Kidney tubule cell (primary cell): Measurements from ENCODE around the gene XCL1.

Source experiments
- DNase-seq: peaks from one replicate; pipeline ENCODE4 v3.0.0-alpha.2; 2018; ENCODE audit warnings: low spot score

The XCL1 gene

DNA sequence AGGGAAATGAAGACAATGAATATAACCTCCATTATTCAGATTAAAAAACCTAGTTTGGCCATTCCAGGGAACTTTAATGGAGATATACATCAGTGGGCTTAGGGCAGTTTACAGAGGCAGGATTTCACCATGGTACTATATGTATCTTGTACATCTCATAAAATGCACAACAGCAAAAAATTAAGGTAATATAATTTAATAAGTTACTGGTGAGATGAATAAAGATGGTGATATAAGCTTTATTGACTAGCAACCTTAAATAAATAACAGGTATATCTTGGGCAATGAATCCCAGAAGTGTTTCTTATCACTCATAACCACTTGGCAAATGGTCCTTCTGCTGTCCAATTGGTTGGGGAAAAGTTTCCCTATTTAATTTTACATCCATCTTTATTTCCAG, 29.0 kb downstream of the XCL1 start:
- no peak for DNase-seq

DNA sequence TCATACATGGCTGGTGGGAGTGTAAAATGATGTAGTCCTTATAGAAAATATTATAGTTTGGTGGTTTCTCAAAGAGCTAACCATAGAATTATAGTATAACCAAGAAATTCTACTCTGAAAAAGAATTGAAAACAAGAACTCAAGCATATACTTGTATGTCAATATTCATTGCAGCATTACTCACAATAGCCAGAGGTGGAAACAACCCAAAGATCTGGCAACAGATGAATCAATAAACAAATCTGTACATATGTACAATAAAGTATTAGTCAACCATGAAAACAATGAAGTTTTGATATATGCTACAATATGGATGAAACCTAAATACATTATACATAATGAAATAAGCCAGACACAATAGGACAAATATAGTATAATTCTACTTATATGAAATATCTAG, 29.7 kb downstream of the XCL1 start:
- no peak for DNase-seq

DNA sequence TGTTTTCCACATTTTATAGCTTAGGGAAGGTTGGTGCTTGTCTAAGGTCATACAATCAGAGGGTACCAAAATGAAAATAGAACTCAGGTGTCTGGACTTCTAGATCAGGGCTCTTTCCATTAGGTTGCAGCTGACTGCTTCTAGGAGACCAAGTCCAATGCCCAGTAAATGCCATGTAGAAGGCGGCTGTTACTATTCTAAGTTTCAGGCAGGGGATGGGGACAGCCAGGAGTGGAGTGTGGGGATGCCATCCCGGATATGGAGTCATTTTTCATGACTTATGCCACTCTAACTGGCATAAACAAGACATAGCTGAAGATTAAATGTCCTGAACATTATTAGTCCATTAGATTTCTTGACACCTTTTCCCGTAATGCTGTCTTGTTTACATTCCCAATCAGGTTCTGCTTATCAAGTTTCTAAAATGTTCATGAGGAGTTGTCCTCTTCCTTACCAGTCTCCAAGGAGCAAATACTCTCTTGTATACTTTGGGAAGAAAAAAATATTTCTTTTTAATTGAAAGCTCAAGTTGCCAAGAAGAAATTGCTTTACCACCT, 31.5 kb downstream of the XCL1 start:
- DNase-seq = no peak

DNA sequence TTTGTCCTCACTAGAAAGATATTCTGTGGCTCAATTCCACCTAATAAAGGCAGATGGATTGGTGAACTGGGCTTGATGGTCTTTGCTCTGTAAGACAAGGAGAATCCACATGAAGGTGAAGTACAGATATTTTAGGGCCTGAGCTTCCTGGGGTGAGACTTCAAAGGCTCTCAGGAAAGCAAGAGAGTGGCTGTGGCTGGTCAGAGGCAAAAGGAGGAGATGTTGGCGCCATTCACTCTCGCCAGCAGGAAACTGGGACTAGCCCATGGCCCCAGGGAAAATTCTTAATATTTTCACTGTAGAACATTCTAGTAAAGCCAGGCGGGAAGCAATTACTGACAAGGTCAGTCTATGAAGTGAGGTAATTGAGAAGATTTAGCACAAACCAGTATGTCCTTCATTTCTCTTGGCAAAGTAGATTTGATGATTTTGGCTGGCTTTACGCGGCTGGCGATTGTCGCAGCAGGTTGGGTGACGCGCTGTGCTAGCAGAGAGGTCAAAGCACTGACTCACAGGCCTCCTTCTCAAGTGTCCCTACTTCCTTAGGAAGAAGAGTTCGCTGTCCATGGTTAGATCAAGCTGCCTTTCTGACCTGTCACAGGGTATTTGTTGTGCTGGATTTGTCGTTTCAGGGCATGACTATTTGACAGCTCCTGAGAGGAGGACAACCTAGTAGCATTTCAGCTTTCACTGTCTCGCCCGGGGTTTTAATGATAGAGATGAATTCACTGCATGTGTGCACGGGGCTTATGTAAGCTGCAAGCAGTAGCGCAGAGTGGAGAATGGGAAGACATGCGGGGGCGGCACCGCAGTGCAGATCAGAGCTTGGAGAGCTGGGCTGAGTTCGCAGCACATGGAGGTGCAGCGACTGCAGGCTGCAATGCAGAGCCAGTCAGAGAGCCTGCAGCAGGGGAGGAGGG, 32.7 kb downstream of the XCL1 start:
- peak; percentile 80 for DNase-seq

DNA sequence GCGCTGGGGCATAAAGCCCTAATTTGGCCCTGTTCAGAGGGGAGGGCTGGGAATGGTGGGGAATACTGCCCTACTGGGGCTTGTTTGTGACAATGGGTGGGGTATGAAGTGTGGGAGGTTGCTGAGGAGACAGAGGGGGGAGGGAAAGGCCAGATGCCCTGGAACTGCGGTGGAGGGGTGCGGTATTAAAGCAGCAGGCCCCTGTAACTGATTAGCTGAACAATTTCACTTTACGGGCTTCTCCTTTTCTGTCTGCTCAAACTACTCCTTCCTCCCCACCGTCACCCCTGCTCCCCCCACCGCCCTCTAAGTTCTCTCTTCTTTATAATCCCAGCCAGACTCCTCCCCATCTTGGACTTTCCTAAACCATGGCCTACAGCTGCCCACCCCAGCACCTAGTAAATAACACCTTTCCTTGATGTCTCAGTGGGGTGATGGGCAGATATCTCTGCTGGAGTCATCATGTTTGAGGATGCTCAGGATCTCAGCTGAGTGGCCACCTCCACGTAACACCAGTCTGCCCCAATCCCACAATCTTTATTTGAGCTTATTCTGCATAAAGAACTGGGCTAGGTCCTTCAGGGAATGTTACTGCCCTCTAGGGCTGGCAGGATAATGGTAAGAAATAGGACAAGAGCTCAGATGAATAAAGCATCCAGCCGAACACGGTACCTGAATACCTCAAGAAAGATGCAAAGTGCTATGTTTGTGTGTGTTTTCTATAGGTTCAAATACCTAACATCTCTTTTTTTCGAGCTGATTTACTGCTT, 33.5 kb downstream of the XCL1 start:
- DNase-seq = no peak

DNA sequence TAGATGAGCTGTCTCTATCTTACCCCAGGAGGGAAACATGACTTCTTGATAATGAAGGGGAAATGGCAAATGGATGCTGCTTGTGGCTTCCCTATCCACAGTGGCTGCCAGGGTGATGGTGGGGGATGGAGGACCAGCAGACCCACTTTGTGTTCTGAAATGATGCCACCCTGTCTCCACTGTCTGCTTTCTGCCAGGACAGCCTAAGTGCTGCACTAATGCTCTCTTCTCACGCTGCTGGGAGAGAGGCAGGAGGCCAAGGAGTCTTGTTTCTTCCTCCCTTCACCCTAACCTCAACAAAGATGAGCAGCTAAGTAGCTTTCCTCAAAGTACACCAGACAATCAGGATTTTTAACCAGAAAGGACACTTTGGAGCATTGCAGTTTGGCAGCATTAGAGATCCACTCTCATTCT, 36.6 kb downstream of the XCL1 start:
- DNase-seq = no peak

DNA sequence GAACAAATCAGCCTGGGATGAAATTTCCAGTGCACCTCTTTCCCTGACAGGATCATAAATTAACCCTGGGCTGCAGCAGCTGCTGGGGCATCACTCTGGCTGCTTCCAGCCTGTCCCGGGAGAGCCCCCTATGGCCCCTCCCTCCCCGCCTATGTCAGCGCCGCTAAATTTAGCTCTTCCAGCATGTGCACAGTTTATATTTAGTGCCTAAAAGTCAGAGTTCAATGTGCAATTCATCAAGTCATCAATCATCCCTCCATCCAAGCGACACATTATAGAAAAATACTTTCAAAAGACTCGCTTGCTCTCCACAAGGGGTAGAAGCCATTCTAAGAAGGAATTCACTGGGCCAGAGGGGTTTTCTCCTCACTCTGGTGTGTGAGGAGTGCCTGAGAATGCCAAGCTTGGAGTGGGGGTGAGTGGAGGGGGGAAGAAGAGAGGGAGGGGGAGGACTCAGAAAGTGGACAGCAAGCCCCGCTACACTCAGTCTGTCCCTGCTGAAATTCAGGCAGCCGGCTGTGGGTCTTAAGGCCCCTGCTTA, 37.4 kb downstream of the XCL1 start:
- DNase-seq = no peak

DNA sequence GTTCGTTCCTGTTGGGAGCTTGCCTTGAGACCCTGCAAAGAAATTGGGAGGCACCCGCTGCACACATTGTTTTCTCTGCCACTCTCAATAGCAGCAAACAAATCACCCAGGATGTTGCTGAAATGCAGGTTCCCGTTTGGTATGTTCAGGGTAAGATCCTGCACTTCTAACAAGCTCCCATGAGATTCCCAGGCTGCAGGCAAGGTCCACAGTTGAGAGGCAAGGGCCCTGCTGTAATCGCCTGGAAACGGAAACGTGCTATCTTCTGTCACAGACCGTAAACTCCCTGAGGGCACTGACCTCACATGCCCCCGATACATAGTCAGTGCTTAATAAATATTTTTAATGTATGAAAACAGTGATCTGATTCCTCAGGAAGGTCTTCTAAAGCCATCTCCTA, 37.8 kb downstream of the XCL1 start:
- no peak for DNase-seq

DNA sequence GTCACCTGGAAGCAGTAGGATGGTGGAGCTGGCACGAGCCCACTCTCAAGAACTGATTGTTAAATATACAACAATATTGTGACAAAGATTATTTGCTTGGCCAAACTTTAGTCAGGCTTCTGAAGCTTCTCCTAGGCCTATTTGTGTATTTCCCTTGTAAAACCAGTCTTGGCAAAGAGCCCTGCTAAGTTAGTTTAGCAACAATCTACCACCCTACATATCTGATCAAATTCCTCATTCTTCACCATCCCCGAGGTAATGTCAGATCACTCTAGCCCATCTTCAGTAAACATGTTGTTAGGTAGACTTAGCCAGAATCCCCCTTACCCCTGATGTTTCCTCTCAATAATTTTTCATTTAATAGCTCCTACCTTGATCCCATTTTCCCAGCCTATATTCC, 39.6 kb downstream of the XCL1 start:
- DNase-seq = no peak

DNA sequence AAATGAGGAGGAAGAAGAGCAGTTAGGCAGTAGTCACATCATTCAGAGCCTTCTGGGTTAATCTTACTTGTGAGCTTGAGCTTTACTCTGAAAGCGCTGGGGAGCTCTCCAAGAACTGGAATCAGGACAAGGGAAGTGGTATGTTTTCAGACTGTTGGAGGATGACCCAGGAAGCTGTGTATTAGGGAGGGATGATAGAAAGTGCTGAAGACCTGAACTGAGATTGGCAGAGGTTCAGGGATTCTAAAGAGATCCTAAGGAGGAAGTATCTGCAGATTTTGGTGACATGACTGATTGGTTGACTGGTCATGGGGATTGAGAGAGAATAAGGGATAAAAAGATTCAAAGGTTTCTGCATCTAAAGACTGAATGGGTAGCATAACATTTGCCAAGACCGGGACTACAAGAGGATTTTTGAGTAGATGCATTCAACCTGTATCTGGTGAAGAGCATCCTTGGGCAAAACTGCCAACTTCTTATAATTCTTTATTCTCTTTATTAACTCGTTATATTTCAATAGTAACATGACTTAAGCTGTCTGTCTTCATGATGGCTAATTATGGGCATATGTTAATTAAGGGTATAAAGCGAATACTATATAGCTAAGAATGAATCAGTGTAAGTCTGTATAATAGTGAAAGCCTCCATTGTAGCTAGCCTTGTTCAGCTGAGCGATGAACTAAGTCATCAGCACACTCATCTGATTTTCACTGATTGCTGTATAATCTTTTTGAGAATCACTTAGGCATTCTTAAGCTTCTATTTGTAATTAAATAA, 41.8 kb downstream of the XCL1 start:
- DNase-seq = no peak

DNA sequence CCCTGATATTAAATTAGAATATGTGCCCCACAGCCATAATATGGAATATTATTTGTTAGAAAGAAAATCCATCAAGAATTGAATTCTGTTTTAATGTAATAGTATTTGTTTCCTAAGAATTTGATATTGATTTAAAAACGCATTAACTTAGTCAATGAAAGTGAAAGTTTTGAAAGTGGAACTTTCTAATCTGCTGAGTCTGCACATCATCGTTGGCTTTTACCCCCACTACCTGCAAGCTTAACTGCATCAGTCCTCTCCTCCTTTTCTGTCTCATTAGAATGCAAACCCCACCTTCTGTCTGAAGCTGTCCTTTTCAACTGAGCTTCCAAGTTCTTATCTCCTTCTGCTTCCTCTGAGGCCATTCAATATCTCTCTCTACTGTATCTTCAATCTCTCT, 42.5 kb downstream of the XCL1 start:
- no peak for DNase-seq

DNA sequence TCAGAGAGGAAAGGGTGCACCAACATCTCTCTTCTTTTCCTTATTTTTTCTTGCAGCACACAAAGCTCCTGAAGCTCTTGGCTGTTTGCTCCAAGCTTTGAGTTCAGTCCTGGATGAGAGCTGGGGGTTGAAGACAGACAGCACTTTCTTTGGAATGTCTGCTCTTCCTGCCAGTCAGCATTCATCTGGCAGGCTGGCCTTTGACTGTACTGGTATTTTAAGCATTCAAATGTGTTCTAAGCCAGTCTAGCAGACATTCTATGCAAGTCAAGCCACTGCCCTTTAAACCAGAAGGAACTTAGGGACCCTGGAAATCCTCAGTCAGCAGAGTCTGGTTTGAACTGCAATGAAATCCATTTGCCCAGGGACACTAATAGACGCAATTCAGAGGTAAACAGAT, 45.0 kb downstream of the XCL1 start:
- peak; percentile 47 for DNase-seq

DNA sequence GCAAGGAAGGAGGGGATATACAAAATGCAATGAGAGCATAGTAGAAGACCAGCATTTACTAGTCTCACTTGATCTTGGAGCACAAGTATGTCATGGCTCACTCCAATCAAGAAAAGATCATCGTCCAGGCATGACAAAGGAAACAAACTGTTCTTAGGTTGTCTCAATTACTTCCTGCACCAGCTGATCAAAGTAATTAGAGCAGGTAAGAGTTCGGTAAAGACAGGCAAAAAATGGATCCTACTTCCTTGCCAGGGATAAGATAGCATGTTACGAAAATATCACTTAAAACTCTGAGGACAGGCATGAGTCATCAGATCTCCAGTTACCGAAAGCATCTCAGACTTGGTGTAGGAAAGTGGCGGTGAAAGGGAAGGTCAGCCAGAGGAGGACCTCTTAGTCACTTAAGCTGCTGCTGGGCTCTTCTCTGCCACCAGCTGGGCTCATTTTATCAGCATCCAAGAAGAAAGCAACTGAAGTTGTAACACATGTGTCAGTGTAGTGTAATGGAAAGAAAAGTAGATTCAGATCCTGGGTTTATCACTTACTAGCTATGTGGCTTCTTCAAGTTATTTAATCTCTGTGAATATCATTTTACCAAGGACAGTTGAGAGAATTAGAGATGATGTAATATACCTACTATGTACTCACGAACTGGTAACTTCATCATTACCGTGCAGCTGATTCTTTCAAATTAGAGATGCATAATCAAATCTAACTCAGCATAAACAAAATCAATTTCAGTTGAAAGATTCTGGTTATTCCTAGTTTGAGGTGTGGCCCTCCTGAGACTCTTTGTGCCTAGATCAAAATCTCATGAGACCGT, 46.8 kb downstream of the XCL1 start:
- peak; percentile 74 for DNase-seq

DNA sequence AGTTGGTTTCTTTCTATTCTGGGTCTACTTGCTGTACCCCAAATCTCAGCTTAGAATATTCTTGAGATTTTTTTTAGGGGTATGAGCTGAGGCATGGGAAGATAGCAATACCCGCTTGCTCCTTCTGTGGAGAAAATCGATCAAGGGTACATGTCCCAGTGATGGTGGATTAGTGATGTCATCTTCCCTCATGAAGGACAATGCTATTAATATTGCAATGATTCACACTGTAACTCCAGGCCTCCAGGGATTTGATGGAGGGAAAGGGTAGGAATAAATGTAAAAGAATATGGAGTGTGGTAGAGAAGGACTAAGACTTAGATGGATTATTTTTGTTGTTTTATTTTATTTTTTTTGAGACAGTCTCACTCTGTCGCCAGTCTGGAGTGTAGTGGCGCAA, 47.4 kb downstream of the XCL1 start:
- no peak for DNase-seq

DNA sequence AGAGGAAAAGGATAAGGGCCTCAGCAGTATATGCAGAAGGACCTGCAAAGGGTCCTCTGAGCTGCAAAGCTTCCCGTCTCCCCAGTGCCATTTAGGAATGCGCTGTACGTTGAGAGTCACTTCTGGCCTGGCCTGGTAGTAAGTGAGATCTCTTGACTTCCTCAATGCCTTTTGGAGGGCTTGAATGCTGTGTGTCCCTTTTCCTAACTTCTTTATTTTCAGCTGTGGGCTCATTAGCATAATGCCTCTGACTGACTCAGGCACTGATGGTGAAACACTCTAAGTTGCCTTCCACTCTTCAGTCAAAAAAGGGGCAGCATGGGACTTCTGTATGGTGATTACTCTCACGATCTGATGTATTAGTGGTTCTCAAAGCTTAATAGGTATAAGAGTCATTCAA, 49.9 kb downstream of the XCL1 start:
- DNase-seq = no peak

DNA sequence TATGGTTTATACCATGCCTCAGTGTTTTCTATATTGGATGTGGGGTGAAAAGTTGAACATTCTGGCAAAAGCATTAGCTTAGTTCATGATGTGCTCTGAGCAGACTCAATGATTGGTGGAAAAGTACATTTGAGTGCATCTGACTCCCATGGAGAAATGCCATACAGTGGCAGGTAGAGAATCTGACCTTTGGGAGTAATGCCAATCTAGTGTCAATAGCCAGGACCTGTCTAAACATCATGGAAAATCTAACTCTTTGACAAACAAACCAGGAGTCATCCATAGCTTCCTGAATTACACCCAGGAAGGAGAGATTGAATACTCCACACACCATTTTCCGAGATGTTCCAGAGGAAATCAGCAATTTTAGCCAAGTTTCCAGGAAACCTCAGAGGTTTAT, 51.0 kb downstream of the XCL1 start:
- no peak for DNase-seq

DNA sequence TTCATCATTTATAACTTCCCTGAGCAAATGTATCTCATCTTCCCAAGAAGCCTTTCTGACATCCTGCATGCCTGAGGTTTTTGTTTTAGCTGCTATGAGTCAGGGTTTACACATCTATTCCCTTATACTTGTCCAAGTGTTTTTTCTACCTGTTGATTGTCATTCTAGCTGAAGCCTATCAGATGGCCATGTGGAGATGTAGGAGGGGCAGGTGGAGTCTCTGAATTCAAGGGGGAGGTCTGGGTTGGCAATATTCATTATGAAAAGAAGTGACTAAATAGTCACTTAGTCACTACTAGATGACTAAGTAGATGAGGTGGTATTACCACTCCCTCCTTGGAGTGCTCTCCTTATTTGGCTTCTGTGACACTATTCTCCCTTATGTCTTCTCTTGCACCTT, 52.4 kb downstream of the XCL1 start:
- DNase-seq = peak; percentile 100

DNA sequence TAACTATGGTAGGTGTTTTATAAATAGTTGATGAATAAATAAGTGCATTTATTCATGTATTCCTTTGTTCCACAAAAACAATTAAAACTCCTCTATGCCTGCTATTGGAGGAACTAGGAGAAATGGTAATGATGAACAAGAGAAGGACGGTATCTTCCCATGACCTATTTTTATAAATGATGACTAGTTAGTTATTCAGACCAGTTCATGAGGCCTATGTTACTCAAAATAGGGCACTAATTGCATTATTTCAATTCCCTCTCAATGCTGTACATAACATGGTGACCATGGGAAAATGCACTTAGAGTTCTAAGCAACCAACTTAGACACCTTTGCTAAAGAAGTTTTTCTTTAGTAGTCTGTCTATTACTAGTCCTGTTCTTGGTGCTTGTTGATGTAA, 53.1 kb downstream of the XCL1 start:
- no peak for DNase-seq
